PC-3 (cell line): Measurements from ENCODE around the gene RDH16.

Experiments
- CTCF ChIP-seq: fragments of 300-600 bp; sonication (generic); conservative IDR thresholded peaks from 2 replicates; pipeline ENCODE4 v1.5.1; 2017; ENCODE audit warnings: antibody characterized with exemption, low read depth, mild to moderate bottlenecking, low read length
- EZH2 ChIP-seq: fragments of 300-600 bp; sonication (generic); IDR thresholded peaks from one replicate; pipeline ENCODE4 v1.6.1; 2017; ENCODE audit warnings: antibody characterized with exemption, mild to moderate bottlenecking, low read length; ENCODE audit not compliant: unreplicated experiment
- EZH2phosphoT487 ChIP-seq: fragments of 300-600 bp; sonication (generic); IDR thresholded peaks from 2 replicates; pipeline ENCODE4 v1.6.1; 2018; ENCODE audit warnings: mild to moderate bottlenecking, antibody characterized with exemption, low read length, borderline replicate concordance

GRCh38 chr12:56954958-56955355 is 2.5 kb downstream of the RDH16 start:
- no peak for TF ChIP-seq CTCF
- no peak for TF ChIP-seq EZH2
- no peak for TF ChIP-seq EZH2phosphoT487
